NCI-H2107 treated with DMSO at 0.1 percent for 48 hours (cell line): ENCODE results near the gene MLF1.
"Not testable (repeated sequence)": the region's sequence is repeated elsewhere in the genome, so short reads cannot be mapped to it uniquely, and the experiment has no call there.

Experiments
- DNase-seq: peaks from one replicate; lab custom pipeline; 2025; ENCODE audit not compliant: unreplicated experiment; lab: John Stamatoyannopoulos, UW

Gene MLF1

DNA sequence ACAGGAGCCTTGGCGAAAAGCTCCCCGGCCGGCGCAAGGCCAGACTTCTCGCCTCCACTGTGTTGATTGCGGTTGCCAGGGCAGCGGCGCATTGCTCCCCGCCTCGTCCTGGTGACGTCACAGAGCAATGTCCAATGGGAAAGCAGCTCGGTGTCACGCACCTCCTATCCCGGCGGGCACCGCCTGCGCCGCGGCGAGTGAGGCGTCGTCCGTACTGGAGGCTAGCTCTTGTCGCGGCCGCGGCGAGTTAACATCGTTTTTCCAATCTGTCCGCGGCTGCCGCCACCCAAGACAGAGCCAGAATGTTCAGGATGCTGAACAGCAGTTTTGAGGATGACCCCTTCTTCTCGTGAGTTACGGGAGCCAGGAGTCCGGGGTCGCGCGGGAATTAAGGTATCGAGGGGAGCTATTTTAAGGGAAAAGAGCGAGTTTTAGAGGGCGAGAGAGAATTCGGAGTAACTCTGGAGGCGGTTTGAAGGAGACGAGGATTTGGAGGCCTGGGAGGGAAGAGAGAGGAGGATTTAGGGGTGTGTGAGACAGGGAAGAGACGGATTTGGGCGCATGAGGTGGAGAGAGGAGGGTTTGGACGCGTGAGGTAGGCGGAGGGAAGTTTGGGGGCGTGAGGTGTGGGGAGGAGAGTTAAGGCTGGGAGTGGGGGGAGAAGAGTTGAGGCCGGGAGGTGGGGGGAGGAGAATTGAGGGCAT, at the start of gene MLF1:
Gene MLF1 (plus strand): TSS at position 196 of the 704 bp plus-strand sequence. CDS start 107 bp downstream, at position 303.
- peak; percentile 93 for DNase-seq

GRCh38 chr3:158522221-158523136, 48.5 kb upstream of the MLF1 start:
- DNase-seq = no peak

DNA sequence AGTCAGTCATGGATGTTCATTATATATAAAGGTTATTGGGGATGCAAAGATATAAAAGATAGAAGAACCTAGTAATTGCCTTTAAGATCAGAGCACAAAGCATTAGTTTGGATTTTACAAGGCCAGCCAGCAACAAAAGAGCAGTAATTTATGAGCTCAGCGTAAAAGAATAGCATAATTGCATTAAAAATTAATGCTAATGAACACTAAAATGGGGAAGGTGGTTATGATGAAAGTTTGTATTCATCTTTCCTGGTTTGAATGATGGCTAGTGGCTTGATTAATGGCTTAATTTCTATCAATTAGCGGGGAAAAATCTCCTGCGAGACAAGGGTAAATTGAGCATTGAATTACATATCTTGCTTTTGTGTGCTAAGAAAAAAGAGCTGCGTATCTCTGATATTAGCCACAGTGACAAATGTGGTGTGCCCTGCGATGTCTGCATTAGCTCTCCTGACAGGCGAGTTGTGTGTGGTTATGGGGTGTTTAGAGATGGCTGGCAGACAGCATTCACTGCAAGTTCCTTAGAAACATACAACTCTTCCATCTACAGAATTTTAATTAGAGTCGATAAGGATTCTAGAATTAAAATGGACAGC, 42.8 kb upstream of the MLF1 start:
- no peak for DNase-seq

DNA sequence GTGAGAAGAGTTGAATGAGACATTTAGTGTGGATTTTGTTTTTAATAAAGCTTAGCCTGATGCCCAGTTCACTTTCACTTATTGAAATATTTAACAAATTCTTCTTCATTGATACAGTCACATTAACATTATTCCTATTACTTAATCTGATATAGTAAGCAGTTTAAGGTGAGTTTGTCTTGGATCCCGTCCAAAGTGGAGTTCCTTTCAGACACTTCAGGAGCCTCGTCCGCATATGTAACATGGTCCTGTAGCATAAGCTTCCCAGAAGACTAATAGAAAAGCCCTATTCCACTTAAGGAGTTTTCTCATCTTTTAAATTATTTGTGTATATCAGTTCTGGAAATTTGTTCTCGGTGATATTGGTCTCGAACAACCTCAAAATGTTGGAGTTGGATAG, 39.7 kb upstream of the MLF1 start:
- DNase-seq = no peak

- DNase-seq = peak; percentile 69
These were observed 38.8 kb upstream of the MLF1 start for GRCh38 chr3:158532099-158532734.

GRCh38 chr3:158535918-158536317, 35.1 kb upstream of the MLF1 start:
- no peak for DNase-seq

DNA sequence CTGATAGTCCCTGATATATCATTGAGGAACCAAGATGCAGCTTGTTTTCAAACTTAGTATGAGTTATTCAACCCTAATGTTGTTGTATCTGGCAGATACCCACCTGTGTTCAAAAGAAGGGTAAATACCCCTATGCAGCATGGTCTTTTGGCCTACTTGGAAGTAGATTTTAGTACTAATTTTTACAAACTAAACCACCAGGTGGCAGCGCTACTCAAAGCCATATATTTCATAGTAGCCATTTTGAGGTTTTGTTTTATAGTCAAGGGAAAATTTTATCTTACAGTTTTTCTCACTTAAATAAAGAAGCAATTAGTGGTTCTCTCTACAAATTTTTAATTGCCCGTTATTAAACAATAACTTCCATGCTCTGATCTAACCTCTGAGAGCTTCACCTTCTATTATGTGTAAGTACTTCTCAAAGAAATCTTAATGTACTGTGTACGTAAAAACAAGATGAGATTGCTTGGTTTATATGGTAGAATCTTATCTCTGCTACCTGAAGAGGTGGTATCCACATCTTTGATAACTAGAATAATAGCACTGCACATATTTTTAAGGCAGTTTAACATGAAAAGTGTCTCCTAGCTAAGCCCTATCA, 31.5 kb upstream of the MLF1 start:
- peak; percentile 81 for DNase-seq

DNA sequence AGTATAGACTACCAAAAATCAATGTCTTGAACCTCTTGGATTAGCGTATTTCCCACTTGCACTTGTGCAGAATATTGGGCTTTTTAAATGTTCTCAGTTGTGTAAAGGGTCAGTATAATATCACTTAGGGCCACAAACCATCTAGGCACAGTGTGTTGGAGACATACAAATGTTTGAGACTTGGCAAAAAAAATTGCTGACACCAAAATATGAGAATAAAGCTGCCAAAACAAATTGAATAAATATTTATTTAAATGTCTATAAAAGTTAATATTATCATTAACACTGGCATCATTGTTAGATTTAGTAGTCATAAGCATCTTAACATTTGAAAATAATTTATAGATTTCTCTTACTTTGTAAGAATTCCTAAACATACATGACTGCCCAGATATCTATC, 30.9 kb upstream of the MLF1 start:
- no peak for DNase-seq

DNA sequence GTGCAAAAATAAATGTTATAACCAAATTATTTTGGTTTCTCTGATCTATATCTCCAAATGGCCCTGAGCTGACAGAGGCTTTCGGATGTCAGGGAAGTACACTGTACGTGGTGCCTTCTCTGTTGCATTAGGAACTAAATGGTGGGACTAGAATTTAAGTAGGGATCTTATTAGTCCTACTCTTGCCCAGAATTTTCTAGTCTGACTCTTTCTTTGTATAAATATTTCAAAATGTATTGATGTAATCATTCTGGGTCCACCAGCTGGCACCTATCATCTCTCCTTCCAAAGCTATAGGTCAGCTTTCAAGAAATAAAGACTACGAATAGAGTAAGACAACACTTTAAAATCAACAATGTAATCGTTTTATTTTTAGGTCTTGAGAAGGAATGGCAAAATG, 22.3 kb upstream of the MLF1 start:
- no peak for DNase-seq

DNA sequence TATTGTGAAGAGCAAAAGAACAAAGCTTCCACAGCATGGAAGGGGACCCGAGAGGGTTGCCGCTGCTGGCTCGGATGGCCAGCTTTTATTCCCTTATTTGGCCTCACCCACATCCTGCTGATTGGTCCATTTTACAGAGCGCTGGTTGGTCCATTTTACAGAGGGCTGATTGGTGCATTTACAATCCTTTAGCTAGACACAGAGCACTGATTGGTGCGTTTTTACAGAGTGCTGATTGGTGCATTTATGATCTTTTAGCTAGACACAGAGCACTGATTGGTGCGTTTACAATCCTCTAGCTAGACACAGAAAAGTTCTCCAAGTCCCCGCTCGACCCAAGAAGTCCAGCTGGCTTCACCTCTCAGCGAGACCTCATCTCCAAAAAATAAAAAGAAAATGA, 21.1 kb upstream of the MLF1 start:
- not testable (repeated sequence) for DNase-seq

DNA sequence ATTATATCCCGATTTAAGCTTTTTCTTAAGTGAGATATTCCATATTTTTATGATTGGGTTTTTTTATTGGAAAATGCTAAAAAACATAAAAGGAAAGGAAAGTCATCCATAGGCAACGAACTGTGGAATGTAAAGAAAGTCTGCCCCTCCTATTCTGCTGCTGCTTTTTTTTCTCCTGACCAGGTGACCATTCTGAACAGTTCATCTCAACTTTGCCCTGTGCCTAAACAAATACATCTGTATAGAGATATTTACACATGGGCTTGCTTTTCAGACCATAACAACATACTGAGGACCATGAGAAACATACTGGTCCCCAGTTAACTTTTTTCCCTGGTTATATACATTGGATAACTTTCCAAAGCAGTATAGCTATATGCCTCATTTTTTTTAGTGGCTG, 18.9 kb upstream of the MLF1 start:
- DNase-seq = no peak

DNA sequence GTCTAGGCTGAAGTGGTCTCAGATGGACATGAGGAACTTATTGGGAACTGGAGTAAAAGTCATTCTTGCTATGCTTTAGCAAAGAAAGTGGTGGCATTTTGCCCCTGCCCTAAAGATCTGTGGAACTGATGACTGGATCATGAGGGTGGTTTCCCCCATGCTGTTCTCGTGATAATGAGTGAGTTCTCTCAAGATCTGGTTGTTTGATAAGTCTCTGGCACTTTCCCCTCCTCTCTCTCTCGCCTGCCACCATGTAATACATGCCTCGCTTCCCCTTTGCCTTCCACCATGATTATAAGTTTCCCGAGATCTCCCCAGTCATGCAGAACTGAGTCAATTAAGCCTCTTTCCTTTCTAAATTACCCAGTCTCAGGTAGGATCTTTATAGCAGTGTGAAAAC, 11.5 kb upstream of the MLF1 start:
- no peak for DNase-seq

DNA sequence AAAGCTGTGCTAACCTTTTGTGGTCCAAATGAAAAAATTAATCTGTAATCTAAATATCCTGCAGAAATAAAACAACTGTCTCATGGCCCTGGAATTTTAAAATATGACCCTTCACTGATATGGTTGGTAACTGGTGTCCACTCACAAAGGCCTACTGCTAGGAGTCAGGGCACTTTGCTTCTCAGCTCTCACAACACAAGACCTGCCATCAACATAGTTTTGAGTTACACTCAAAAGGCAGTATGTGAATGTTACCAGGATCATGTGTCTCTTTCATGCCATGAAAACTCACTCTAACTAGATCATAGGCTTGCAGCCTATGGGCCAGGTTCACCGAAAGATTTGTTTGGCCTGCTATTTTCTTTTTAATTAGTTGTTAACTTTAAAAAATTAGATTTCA, 10.0 kb upstream of the MLF1 start:
- no peak for DNase-seq

GRCh38 chr3:158562674-158563073, 8.3 kb upstream of the MLF1 start:
- no peak for DNase-seq

- no peak for DNase-seq
These were observed 7.9 kb upstream of the MLF1 start for GRCh38 chr3:158563076-158563475.

DNA sequence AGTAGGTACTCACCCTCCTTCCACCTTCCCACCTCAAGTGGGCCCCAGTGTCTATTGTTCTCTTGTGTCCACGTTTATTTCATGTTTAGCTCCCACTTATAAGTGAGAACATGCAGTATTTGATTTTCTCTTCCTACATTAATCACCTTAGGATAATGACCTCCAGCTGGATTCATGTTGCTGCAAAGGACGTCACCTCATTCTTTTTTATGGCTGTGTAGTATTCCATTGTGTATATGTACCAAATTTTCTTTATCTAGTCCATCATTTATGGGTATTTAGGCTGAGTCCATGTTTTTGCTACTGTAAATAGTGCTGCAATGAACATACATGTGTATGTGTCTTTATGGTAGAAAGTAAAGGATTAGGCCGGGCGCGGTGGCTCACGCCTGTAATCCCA, 5.9 kb upstream of the MLF1 start:
- no peak for DNase-seq

GRCh38 chr3:158568784-158569183, 2.2 kb upstream of the MLF1 start:
- no peak for DNase-seq

- DNase-seq = no peak
These were observed 1.2 kb upstream of the MLF1 start for GRCh38 chr3:158569794-158570193.

DNA sequence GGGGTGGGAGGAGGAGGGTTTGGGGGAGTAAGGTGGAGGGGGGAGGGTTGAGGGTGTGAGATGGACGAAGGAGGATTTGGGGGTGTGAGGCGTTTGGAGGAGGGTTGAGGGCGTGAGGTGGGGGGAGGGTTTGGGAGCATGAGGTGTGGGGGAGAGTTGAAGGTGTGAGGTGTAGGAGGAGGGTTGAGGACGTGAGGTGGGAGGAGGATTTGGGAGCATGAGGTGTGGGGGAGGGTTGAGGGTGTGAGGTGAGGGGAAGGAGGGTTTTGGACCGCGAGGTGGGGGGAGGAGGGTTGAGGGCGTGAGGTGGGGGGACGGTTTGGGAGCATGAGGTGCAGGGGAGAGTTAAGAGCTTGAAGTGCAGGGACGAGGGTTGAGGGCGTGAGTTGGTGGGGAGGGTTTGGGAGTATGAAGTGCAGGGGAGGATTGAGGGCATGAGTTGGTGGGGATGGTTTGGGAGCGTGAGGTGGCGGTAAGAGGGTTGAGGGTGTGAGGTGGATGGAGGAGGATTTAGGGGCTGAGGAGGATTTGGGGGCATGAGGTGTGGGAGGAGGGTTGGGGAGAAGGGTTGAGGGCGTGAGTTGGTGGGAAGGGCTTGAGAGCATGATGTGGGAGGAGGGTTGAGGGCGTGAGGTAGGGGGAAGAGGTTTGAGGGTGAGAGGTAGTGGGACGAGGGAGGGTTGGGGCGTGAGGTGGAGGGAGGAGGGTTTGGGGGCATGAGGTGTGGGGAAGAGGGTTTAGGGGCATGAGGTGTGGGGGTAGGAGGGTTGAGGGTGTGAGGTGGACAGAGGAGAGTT, 1.2 kb downstream of the MLF1 start:
- DNase-seq = no peak

GRCh38 chr3:158572766-158573060, 1.7 kb downstream of the MLF1 start:
- no peak for DNase-seq
